Measurements from ENCODE around the gene ZNRF3.

The ZNRF3 gene

DNA sequence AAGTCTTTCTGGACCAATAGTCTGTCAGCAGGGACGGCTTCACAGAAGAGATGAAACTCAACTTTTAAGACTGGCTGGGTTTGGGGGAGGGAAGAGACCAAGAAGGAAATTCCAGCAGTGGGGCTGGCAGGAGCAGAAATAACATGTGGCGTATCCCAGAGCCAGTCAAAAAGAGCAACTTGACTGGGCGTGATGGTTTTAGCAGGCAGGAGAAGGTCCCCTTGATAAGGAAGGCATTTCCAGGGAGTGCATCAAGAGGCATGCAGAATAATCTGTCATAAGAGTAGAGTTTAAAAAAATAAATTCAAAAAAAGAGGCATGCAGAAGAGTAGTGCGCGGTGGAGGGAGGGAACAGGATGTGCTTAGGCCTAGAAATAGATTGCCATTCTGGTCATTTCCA lies 125.8 kb downstream of the ZNRF3 start:
- no peak for DNase-seq (ENCODE audit: low spot score)

- DNase-seq (ENCODE audit: low spot score): no peak
Measured at GRCh38 chr22:29011240-29012100, 128.1 kb downstream of the ZNRF3 start.

GRCh38 chr22:29012101-29012433 lies 128.7 kb downstream of the ZNRF3 start:
- no peak for DNase-seq (ENCODE audit: low spot score)

DNA sequence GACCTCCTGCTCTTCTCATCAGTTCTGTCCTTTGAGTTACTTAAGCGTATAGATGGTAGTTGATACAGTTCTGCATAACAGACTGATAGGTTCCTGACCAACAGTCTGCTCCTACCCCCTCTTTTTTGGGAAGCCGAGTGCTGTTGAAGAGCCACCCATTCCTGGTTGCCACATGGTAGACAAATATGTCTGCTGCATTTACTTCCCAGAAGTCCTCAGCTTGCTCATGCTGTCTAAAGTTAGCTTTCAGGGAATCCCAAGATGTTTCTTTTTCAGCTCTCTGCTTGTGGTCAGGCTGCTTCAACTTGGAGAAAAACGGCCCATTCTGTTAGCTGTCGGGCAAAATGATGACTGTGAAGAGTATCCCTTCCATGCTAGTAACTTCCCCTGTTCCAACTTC lies 129.6 kb downstream of the ZNRF3 start:
- DNase-seq (ENCODE audit: low spot score): no peak

- no peak for DNase-seq (ENCODE audit: low spot score)
Measured at GRCh38 chr22:29014293-29014692, 130.9 kb downstream of the ZNRF3 start.

DNA sequence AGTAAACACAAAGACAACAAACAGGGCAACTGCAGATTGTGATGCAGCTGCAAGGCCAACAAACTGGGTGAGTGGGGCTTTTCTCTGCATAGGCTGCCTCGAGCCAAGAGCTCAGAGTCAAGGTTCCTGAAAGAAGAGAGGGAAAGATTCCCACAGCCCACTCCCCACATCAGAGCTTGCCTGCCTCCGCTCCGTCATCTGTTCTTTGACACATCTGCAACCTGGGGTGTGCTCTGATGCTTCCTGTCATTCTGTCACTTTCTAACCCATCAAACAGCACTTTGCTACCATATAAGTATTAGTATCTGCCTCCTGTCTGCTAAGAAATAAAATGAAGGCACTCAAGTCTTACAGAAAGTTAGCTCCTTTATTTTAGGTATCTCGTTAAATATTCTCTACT lies 131.4 kb downstream of the ZNRF3 start:
- DNase-seq (ENCODE audit: low spot score): no peak

- no peak for DNase-seq (ENCODE audit: low spot score)
Measured at GRCh38 chr22:29016067-29016938, 132.9 kb downstream of the ZNRF3 start.

GRCh38 chr22:29018293-29019189 lies 135.2 kb downstream of the ZNRF3 start:
- no peak for DNase-seq (ENCODE audit: low spot score)

GRCh38 chr22:29022101-29022817 lies 138.9 kb downstream of the ZNRF3 start:
- no peak for DNase-seq (ENCODE audit: low spot score)

DNA sequence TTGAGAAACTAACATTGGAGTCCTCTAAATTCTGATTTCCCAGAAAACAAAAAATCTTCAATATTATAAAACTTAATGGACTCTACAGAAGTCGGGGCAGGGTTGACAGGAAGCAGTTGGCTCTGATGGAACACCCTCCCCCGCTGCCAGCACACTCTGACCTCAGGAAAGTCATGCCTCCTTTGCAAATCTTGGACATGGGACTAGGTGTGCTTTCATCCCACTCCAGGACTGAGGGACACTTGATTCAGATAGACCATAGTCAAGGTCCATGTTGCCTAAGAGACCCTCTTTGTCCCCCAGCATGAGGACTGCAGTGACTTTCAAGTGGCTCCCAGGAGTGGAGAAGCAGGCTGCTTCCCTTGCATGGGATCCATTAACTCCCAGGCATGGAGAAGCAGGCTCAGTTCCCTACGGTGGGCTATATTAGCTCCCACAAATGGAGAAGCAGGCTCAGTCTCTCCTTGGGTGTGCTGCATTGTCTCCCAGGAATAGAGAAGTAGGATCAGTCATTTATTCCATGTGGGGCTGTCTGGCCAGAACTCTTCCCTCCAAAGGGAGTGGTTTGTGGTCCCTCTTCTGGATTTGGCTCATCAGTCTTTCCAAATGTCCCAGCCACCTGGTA lies 139.9 kb downstream of the ZNRF3 start:
- DNase-seq (ENCODE audit: low spot score): no peak

DNA sequence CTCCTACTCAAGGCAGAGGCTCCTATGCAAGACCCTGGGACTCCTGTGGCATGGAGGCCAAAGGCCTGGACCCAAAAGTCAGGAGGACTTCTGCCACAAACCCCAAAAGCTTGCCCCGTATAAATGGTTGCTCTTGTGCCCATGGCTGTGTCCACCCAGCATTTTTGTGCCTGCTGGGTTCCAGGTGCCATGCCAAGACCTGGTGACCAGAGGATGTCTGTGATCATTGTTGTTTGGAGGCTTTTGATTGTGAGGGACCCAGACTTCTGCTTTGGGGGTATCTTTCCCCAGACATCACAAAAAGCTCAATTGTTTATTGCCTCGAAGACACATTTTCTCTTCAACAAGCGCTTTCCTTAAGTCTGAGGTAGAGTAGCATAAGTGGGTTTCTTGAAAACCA lies 143.2 kb downstream of the ZNRF3 start:
- no peak for DNase-seq (ENCODE audit: low spot score)

- DNase-seq (ENCODE audit: low spot score): peak; percentile 66
Measured at GRCh38 chr22:29028468-29028867, 145.1 kb downstream of the ZNRF3 start.

DNA sequence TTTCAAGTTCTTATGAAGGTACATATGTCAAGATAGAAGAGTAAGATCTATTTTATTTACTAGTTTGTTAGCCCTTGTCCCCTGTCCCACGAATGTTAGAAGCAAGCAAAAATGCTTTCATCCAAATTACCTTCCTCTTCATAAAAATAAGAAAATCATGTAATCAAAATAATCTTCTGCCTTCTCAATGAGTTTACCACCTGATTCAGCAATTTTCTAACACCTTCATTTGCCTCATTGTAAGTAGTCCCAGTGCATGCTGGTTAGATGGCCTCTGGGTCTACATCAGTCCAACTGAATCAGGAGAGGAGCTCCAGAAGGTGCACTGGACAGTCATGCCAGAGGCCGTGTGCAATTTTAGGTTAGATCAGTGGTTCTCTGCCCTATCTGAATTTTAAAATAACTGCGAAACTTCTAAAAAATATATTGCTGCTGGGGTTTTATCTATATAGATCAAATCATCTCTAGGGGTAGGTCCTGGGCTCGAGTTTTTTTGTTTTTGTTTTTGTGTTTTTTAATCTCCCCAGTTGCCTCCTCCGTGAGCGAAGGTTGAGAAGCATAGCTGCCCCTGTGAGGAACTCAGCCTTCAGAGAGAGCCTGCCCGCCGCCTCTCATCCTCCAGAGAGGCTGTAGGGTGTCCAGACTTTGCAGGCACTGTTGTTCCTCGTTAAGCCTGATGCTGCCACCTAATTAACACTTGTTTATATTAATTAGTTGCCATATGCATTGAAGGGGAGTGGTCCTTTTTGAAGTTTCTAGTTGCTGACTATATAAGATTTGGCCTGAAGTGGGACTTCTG lies 146.0 kb downstream of the ZNRF3 start:
- no peak for DNase-seq (ENCODE audit: low spot score)

- DNase-seq (ENCODE audit: low spot score): peak; percentile 73
Measured at GRCh38 chr22:29030016-29030617, 146.7 kb downstream of the ZNRF3 start.

- peak; percentile 97 for DNase-seq (ENCODE audit: low spot score)
Measured at GRCh38 chr22:29030618-29031226, 147.3 kb downstream of the ZNRF3 start.

DNA sequence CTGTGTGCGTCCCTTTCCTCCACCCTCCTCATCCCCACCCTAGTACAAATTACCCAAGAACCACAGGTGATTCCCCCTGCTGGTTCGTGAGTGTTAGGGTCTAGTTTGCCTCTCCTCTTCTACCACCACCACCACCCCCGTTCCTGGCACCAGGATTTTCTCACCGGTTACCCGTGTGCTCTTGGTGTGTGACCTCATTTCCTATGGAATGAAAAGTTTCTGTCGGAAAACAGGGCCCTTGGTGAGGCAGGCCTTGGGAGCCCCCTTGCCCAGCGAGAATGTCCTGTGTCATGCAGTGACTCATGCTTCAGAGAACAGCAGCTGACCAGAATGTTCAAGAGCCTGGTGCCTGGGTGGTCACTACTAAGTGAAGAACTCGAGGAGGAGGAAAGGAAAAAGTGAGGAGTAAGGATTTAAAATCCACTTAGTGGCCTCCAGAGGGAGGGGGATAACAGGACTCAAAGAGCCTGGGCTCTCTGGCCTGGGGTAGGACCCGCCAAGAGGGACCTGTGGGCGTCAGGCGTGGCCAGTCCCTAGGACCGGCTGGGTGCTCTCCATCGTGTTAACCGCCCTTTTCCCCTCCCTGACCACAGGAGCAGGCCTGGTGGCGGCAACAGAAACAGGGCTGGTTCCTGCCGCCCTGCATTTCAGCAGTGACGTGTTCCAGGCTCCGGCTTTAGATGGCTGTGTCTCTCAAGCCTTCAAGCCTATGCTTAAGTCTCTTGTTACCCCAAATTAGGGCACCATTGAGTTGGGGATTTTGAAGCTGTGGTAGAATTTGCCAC lies 148.0 kb downstream of the ZNRF3 start:
- DNase-seq (ENCODE audit: low spot score): peak; percentile 92

GRCh38 chr22:29032014-29032475 lies 148.7 kb downstream of the ZNRF3 start:
- DNase-seq (ENCODE audit: low spot score): no peak

GRCh38 chr22:29032584-29032983 lies 149.2 kb downstream of the ZNRF3 start:
- no peak for DNase-seq (ENCODE audit: low spot score)

All from HuH-7 (cell line).